BE2C (cell line): ENCODE measurements around the gene CRADD.

Experiments
- DNase-seq: peaks from one replicate; pipeline ENCODE4 v3.0.0-alpha.2; 2020
- H3K27me3 ChIP-seq: fragments of 250-450 bp; sonication (Bioruptor Pico); 2 replicates; pipeline ENCODE4 v1.5.1; 2020; ENCODE audit warnings: mild to moderate bottlenecking
- H3K36me3 ChIP-seq: fragments of 250-450 bp; sonication (Bioruptor Pico); 2 replicates; pipeline ENCODE4 v1.5.1; 2020; ENCODE audit warnings: mild to moderate bottlenecking
- H3K4me1 ChIP-seq: fragments of 250-450 bp; sonication (Bioruptor Pico); 2 replicates; pipeline ENCODE4 v1.5.1; 2020
- H3K4me3 ChIP-seq: 2 replicates; pipeline ENCODE4 v1.5.1; 2011; ENCODE audit warnings: low read depth, low read length
- H3K9me3 ChIP-seq: fragments of 250-450 bp; sonication (Bioruptor Pico); 2 replicates; pipeline ENCODE4 v1.5.1; 2020
- TF ChIP-seq, protein P1 (sequence below): IDR thresholded peaks from 2 replicates; pipeline ENCODE4 v1.5.1; 2012; ENCODE audit warnings: mild to moderate bottlenecking, low read depth, low read length

The CRADD gene

GRCh38 chr12:93808169-93808899 lies 131.2 kb downstream of the CRADD start:
- Histone ChIP-seq H3K4me1 (peaks cover 5% of the 10 kb centered on the region; the same call in 1 of the 2 replicates), H3K4me3 (no peak overlapping the region), H3K36me3 (no peaks in the 10 kb centered on the region), H3K27me3 (no peaks in the 10 kb centered on the region), H3K9me3 (no peaks in the 10 kb centered on the region)
- TF ChIP-seq, protein P1, sequence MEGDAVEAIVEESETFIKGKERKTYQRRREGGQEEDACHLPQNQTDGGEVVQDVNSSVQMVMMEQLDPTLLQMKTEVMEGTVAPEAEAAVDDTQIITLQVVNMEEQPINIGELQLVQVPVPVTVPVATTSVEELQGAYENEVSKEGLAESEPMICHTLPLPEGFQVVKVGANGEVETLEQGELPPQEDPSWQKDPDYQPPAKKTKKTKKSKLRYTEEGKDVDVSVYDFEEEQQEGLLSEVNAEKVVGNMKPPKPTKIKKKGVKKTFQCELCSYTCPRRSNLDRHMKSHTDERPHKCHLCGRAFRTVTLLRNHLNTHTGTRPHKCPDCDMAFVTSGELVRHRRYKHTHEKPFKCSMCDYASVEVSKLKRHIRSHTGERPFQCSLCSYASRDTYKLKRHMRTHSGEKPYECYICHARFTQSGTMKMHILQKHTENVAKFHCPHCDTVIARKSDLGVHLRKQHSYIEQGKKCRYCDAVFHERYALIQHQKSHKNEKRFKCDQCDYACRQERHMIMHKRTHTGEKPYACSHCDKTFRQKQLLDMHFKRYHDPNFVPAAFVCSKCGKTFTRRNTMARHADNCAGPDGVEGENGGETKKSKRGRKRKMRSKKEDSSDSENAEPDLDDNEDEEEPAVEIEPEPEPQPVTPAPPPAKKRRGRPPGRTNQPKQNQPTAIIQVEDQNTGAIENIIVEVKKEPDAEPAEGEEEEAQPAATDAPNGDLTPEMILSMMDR: no peak
- no peak for DNase-seq

DNA sequence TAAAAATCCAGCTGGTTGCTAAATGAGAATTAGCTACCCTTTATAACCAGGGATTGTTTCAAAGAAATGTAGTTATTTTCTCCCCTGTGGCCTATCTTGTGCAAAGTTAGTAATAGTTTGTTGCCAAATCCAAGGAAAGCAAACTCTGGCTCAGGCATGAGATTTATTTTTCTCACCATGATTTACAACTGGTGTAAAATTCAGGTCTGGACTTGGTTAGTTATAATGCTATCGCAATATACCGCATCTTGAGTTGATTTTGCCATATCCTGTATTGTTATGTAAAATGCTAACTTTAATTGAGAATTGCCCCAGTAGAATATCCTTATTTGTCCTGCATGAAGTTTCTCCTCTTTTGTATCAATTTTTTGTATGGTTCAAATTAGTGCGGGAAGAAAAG lies 135.5 kb downstream of the CRADD start:
- DNase-seq: no peak
- no peaks in the 10 kb centered on the region for H3K9me3 ChIP-seq
- H3K4me1 ChIP-seq: no peaks in the 10 kb centered on the region
- TF ChIP-seq, protein P1: no peak
- H3K36me3 ChIP-seq: no peaks in the 10 kb centered on the region
- no peaks in the 10 kb centered on the region for H3K27me3 ChIP-seq
- H3K4me3 ChIP-seq: no peak overlapping the region

DNA sequence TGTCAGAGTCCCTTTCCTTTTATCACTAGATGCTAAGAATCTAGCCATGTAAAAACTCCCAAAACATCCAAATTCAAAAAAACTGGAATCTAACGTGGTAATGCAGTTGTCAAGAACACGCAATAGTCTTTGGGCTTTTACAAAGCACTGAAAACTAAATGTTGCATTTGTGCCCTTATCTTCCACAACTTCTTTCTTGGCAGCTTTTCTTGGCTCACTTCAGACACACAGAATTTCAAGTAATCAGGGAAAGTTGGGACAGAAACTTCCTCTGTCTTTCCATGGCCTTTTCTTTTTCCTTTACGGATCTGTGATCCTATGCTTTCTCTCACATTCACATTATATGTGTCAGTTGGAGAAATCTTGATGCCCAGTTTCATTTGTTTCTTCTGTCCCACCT lies 136.0 kb downstream of the CRADD start:
- no peaks in the 10 kb centered on the region for H3K4me1 ChIP-seq
- TF ChIP-seq, protein P1: no peak
- no peak for DNase-seq

DNA sequence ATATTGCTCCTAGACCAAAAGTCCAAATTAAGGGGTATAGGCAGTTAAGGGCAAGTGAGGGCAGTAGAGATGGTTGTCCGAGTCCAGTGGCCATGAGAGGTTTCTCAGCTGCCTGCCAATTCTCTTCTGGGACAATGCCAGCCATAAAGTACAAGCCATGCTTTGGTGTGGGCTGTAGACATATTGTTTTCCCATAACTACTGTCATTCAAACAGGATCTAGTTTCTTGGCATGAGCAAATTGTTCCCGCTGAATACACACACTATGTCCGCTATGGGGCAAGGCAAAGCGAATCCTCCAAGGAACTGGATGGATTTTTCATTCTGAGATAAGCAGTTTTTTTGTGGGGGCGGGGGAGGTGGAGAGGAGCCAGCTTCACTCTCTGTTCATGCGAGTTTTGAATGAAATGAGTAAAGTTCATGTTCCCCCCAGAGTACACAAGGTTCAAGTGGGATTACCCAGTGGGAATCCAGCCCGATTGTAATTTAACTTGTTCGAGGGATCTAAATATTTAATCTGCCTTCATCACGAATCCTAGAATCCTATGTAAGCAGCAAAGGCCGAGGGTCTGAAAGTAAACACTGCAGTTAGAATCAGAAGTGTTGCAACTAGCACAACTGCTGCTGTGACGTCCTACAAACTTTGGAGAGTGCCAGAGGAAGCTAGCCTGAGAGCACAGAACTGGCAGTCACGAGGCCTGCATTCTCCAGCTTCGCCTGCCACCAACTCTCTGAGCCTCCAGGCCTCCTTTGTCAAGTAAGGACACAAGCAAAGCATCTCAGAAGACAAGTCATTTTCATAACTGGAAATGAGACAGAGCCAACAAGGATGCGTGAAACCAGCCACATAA lies 137.0 kb downstream of the CRADD start:
- no peak for DNase-seq
- Histone ChIP-seq H3K4me3 (no peak overlapping the region), H3K36me3 (no peaks in the 10 kb centered on the region), H3K9me3 (no peaks in the 10 kb centered on the region), H3K4me1 (no peaks in the 10 kb centered on the region), H3K27me3 (no peaks in the 10 kb centered on the region)
- TF ChIP-seq, protein P1: no peak

More for the DNA sequence above, 136.0 kb downstream of the CRADD start:
- Histone ChIP-seq H3K9me3 (no peaks in the 10 kb centered on the region), H3K4me3 (no peak overlapping the region), H3K36me3 (no peaks in the 10 kb centered on the region), H3K27me3 (no peaks in the 10 kb centered on the region)

- DNase-seq: no peak
- no peaks in the 10 kb centered on the region for H3K4me1 ChIP-seq
- TF ChIP-seq, protein P1: no peak
Measured at GRCh38 chr12:93818488-93819049, 141.4 kb downstream of the CRADD start.

More at GRCh38 chr12:93818488-93819049, 141.4 kb downstream of the CRADD start:
- H3K36me3 ChIP-seq: no peaks in the 10 kb centered on the region
- H3K9me3 ChIP-seq: no peaks in the 10 kb centered on the region
- H3K4me3 ChIP-seq: no peak overlapping the region
- H3K27me3 ChIP-seq: no peaks in the 10 kb centered on the region
